Thyroid gland (tissue), 4 donors: ENCODE measurements around the gene CIDEA. TPM values are rescaled to one million over a fixed set of nuclear protein-coding genes. Genes with fewer than 3 reads are reported as not detected.

ENCODE experiments used
- DNase-seq, 2 donors: peaks; one replicate each; pipeline ENCODE4 v3.0.0-alpha.2; 2019
- H3K27ac ChIP-seq, 3 donors: fragments of 200-600 bp; sonication (generic); 1 replicate in 2 of 3; 2 replicates in 1 of 3; pipeline ENCODE4 v1.5.1; 2016 to 2019; ENCODE audit warnings: mild to moderate bottlenecking in 1 of 3, moderate library complexity in 1 of 3
- H3K27me3 ChIP-seq: fragments of 200-600 bp; sonication (generic); one replicate; pipeline ENCODE4 v1.5.1; 2019
- H3K36me3 ChIP-seq, 2 donors: fragments of 200-600 bp; sonication (generic); one replicate each; pipeline ENCODE4 v1.5.1; 2016 to 2019
- H3K4me1 ChIP-seq, 2 donors: fragments of 200-600 bp; sonication (generic); one replicate each; pipeline ENCODE4 v1.5.1; 2017 to 2019
- H3K4me3 ChIP-seq, 3 donors: fragments of 200-600 bp; sonication (generic); replicated peaks in 1 of 3; 1 replicate in 2 of 3; 2 replicates in 1 of 3; pipeline ENCODE4 v1.5.1; 2016; ENCODE audit warnings: mild to moderate bottlenecking in 1 of 3
- H3K9me3 ChIP-seq: fragments of 200-600 bp; sonication (generic); one replicate; pipeline ENCODE4 v1.5.1; 2017
- CTCF ChIP-seq, 6 experiments: fragments of 200-600 bp in 3 of 6; fragments of 450-650 bp in 3 of 6; sonication (generic) in 3 of 6; IDR thresholded peaks; one replicate each; pipeline ENCODE4 v1.5.1; 2016 to 2019; ENCODE audit warnings: antibody characterized with exemption in 6 of 6, mild to moderate bottlenecking in 2 of 6, inconsistent platforms in 1 of 6, moderate library complexity in 1 of 6
- POLR2A ChIP-seq, 2 donors: fragments of 450-650 bp; IDR thresholded peaks; one replicate each; pipeline ENCODE4 v1.6.1; 2017; ENCODE audit warnings: antibody characterized with exemption in 2 of 2, mild to moderate bottlenecking in 2 of 2, moderate library complexity in 1 of 2
- WGBS, 2 donors: methylation state at CpG; one replicate each; pipeline ENCODE4 v1.1.5; 2017; 5-methylcytosine and 5-hydroxymethylcytosine counted together
- intact Hi-C: fragments of 100-400 bp; cut with DNase I; formaldehyde crosslinking; loops from one replicate; pipeline ENCODE4 v1.15.1; 2023
- total RNA-seq, 4 donors: library from RNA; depleted of rRNA; stranded (reverse); fragments of >200 nt; gene quantifications; one replicate each; pipeline ENCODE4 v1.2.3, GENCODE V29; 2016

The CIDEA gene
- total RNA-seq, 4 donors from 2014 or later: 0.67 TPM; not detected in 3

- WGBS, 2 donors: 4 to 5% methylated on average over 11 to 14 of the region's 20 CpGs
- intact Hi-C loops: no loop called here
These were observed 462 bp upstream of the CIDEA start for GRCh38 chr18:12253663-12254135.

GRCh38 chr18:12254820-12255511 lies 805 bp downstream of the CIDEA start:
- intact Hi-C loops: no loop called here
- Histone ChIP-seq H3K4me3 (no peak overlapping the region), H3K4me1 (peaks cover 14 to 19% of the 10 kb centered on the region in 2 donors), H3K27me3 (peaks cover 10% of the 10 kb centered on the region), H3K9me3 (no peaks in the 10 kb centered on the region), H3K36me3 (no peaks in the 10 kb centered on the region), H3K27ac (no peak overlapping the region)
- TF ChIP-seq POLR2A (IDR thresholded peaks at IDR 0.05): no peak
- TF ChIP-seq CTCF (IDR thresholded peaks at IDR 0.05): no peak
- WGBS, 2 donors: 69 to 74% methylated on average over 22 to 25 of the region's 38 CpGs
- DNase-seq: no peak

More at GRCh38 chr18:12253663-12254135, 462 bp upstream of the CIDEA start:
- Histone ChIP-seq H3K9me3 (no peaks in the 10 kb centered on the region), H3K27me3 (peaks cover 10% of the 10 kb centered on the region), H3K36me3 (no peaks in the 10 kb centered on the region), H3K27ac (no peak overlapping the region), H3K4me3 (peak overlapping the region in 1 of 3 donors; percentile 27), H3K4me1 (peaks cover 14 to 19% of the 10 kb centered on the region in 2 donors)
- no peak for TF ChIP-seq CTCF (IDR thresholded peaks at IDR 0.05)
- TF ChIP-seq POLR2A (IDR thresholded peaks at IDR 0.05): no peak
- DNase-seq: peak; percentile 44 to 54

- no peak overlapping the region for H3K27ac ChIP-seq
- H3K9me3 ChIP-seq: no peaks in the 10 kb centered on the region
- H3K36me3 ChIP-seq: no peaks in the 10 kb centered on the region
- H3K27me3 ChIP-seq: peaks cover 10% of the 10 kb centered on the region
- intact Hi-C loops: no loop called here
- 80 to 87% methylated on average over 4 of the region's 4 CpGs for WGBS, 2 donors
- TF ChIP-seq CTCF (IDR thresholded peaks at IDR 0.05) (no peak), POLR2A (IDR thresholded peaks at IDR 0.05) (no peak)
- no peak for DNase-seq
- no peak overlapping the region for H3K4me3 ChIP-seq
- peaks cover 14 to 19% of the 10 kb centered on the region in 2 donors for H3K4me1 ChIP-seq
These were observed 1.5 kb downstream of the CIDEA start for GRCh38 chr18:12255626-12256026.

- WGBS, 2 donors: 51 to 70% methylated on average over 6 of the region's 6 CpGs
- Histone ChIP-seq H3K9me3 (no peaks in the 10 kb centered on the region), H3K36me3 (no peaks in the 10 kb centered on the region), H3K4me1 (peaks cover 14 to 19% of the 10 kb centered on the region in 2 donors), H3K27ac (no peak overlapping the region), H3K27me3 (peaks cover 10% of the 10 kb centered on the region), H3K4me3 (no peak overlapping the region)
- TF ChIP-seq CTCF (IDR thresholded peaks at IDR 0.05) (no peak), POLR2A (IDR thresholded peaks at IDR 0.05) (no peak)
- DNase-seq: no peak
- intact Hi-C loops: no loop called here
These were observed 2.8 kb downstream of the CIDEA start for GRCh38 chr18:12256951-12257350.

- intact Hi-C loops: no loop called here
- DNase-seq: no peak
- H3K9me3 ChIP-seq: no peaks in the 10 kb centered on the region
- peaks cover 14 to 17% of the 10 kb centered on the region in 2 donors for H3K4me1 ChIP-seq
- WGBS, 2 donors: 94 to 95% methylated on average over 12 to 21 of the region's 21 CpGs
- peaks cover 7% of the 10 kb centered on the region for H3K27me3 ChIP-seq
- TF ChIP-seq CTCF (IDR thresholded peaks at IDR 0.05) (no peak), POLR2A (IDR thresholded peaks at IDR 0.05) (no peak)
- H3K27ac ChIP-seq: no peak overlapping the region
- H3K36me3 ChIP-seq: no peaks in the 10 kb centered on the region
- no peak overlapping the region for H3K4me3 ChIP-seq
These were observed 4.0 kb downstream of the CIDEA start for GRCh38 chr18:12257996-12258718.
